ENCODE results near the gene PUSL1.

The PUSL1 gene

GRCh38 chr1:1267488-1268283 lies 40.7 kb upstream of the PUSL1 start:
- Histone ChIP-seq H3K27me3 (ENCODE audit: control insufficient read depth in 5 of 5, insufficient read depth in 4 of 5, low read length in 5 of 5) (no peaks in the 10 kb centered on the region), H3K9ac (ENCODE audit: low read length in 5 of 5) (no peak overlapping the region), H3K9me3 (ENCODE audit: control insufficient read depth in 5 of 5, low read length in 5 of 5) (no peaks in the 10 kb centered on the region), H3K27ac (ENCODE audit: low read depth, low read length) (no peak overlapping the region), H3K4me1 (ENCODE audit: control insufficient read depth in 5 of 5, insufficient read depth in 5 of 5, low read length in 5 of 5) (peaks cover 12 to 56% (median 43%) of the 10 kb centered on the region in 5 donors), H3K4me3 (ENCODE audit: low read depth in 1 of 5, low read length in 5 of 5) (no peak overlapping the region), H3K36me3 (ENCODE audit: control insufficient read depth in 5 of 5, insufficient read depth in 5 of 5, low read length in 5 of 5) (peaks cover 0 to 47% (median 34%) of the 10 kb centered on the region in 5 donors)

- Histone ChIP-seq H3K9me3 (ENCODE audit: control insufficient read depth in 5 of 5, low read length in 5 of 5) (no peaks in the 10 kb centered on the region), H3K4me3 (ENCODE audit: low read depth in 1 of 5, low read length in 5 of 5) (no peak overlapping the region), H3K36me3 (ENCODE audit: control insufficient read depth in 5 of 5, insufficient read depth in 5 of 5, low read length in 5 of 5) (peaks cover 0 to 41% (median 28%) of the 10 kb centered on the region in 5 donors), H3K27me3 (ENCODE audit: control insufficient read depth in 5 of 5, insufficient read depth in 4 of 5, low read length in 5 of 5) (no peaks in the 10 kb centered on the region), H3K9ac (ENCODE audit: low read length in 5 of 5) (no peak overlapping the region), H3K4me1 (ENCODE audit: control insufficient read depth in 5 of 5, insufficient read depth in 5 of 5, low read length in 5 of 5) (peaks cover 13 to 54% (median 43%) of the 10 kb centered on the region in 5 donors), H3K27ac (ENCODE audit: low read depth, low read length) (no peak overlapping the region)
These were observed 40.1 kb upstream of the PUSL1 start for GRCh38 chr1:1268284-1268682.

GRCh38 chr1:1270813-1271212 lies 37.6 kb upstream of the PUSL1 start:
- no peaks in the 10 kb centered on the region for H3K9me3 ChIP-seq (ENCODE audit: control insufficient read depth in 5 of 5, low read length in 5 of 5)
- peak overlapping the region; percentile 23 for H3K27ac ChIP-seq (ENCODE audit: low read depth, low read length)
- H3K27me3 ChIP-seq (ENCODE audit: control insufficient read depth in 5 of 5, insufficient read depth in 4 of 5, low read length in 5 of 5) = no peaks in the 10 kb centered on the region
- H3K4me3 ChIP-seq (ENCODE audit: low read depth in 1 of 5, low read length in 5 of 5) = peak overlapping the region in 3 of 5 donors; percentile 1 to 35 (median 6)
- peaks cover 0 to 23% (median 17%) of the 10 kb centered on the region in 5 donors for H3K36me3 ChIP-seq (ENCODE audit: control insufficient read depth in 5 of 5, insufficient read depth in 5 of 5, low read length in 5 of 5)
- peaks cover 15 to 46% (median 44%) of the 10 kb centered on the region in 5 donors for H3K4me1 ChIP-seq (ENCODE audit: control insufficient read depth in 5 of 5, insufficient read depth in 5 of 5, low read length in 5 of 5)
- peak overlapping the region; percentile 48 to 74 (median 56) for H3K9ac ChIP-seq (ENCODE audit: low read length in 5 of 5)

GRCh38 chr1:1272341-1273208 lies 35.8 kb upstream of the PUSL1 start:
- Histone ChIP-seq H3K9me3 (ENCODE audit: control insufficient read depth in 5 of 5, low read length in 5 of 5) (no peaks in the 10 kb centered on the region), H3K36me3 (ENCODE audit: control insufficient read depth in 5 of 5, insufficient read depth in 5 of 5, low read length in 5 of 5) (peaks cover 0 to 14% (median 9%) of the 10 kb centered on the region in 5 donors), H3K9ac (ENCODE audit: low read length in 5 of 5) (peak overlapping the region; percentile 50 to 97 (median 95)), H3K4me1 (ENCODE audit: control insufficient read depth in 5 of 5, insufficient read depth in 5 of 5, low read length in 5 of 5) (peaks cover 15 to 46% (median 44%) of the 10 kb centered on the region in 5 donors), H3K27ac (ENCODE audit: low read depth, low read length) (peak overlapping the region; percentile 60), H3K4me3 (ENCODE audit: low read depth in 1 of 5, low read length in 5 of 5) (peak overlapping the region; percentile 66 to 90 (median 84)), H3K27me3 (ENCODE audit: control insufficient read depth in 5 of 5, insufficient read depth in 4 of 5, low read length in 5 of 5) (no peaks in the 10 kb centered on the region)

- Histone ChIP-seq H3K36me3 (ENCODE audit: control insufficient read depth in 5 of 5, insufficient read depth in 5 of 5, low read length in 5 of 5) (peaks cover 0 to 8% (median 4%) of the 10 kb centered on the region in 5 donors), H3K27ac (ENCODE audit: low read depth, low read length) (peak overlapping the region; percentile 60), H3K4me1 (ENCODE audit: control insufficient read depth in 5 of 5, insufficient read depth in 5 of 5, low read length in 5 of 5) (peaks cover 15 to 46% (median 44%) of the 10 kb centered on the region in 5 donors), H3K9me3 (ENCODE audit: control insufficient read depth in 5 of 5, low read length in 5 of 5) (no peaks in the 10 kb centered on the region), H3K27me3 (ENCODE audit: control insufficient read depth in 5 of 5, insufficient read depth in 4 of 5, low read length in 5 of 5) (no peaks in the 10 kb centered on the region), H3K9ac (ENCODE audit: low read length in 5 of 5) (peak overlapping the region; percentile 50 to 97 (median 95)), H3K4me3 (ENCODE audit: low read depth in 1 of 5, low read length in 5 of 5) (peak overlapping the region; percentile 66 to 90 (median 84))
These were observed 35.2 kb upstream of the PUSL1 start for GRCh38 chr1:1273209-1273511.

- Histone ChIP-seq H3K27ac (ENCODE audit: low read depth, low read length) (peak within 1 kb of the TSS; percentile 60), H3K9me3 (ENCODE audit: control insufficient read depth in 5 of 5, low read length in 5 of 5) (no peaks in the 10 kb centered on the region), H3K36me3 (ENCODE audit: control insufficient read depth in 5 of 5, insufficient read depth in 5 of 5, low read length in 5 of 5) (peaks cover 0 to 5% (median 0%) of the 10 kb centered on the region in 5 donors), H3K4me3 (ENCODE audit: low read depth in 1 of 5, low read length in 5 of 5) (peak within 1 kb of the TSS; percentile 66 to 90 (median 84)), H3K4me1 (ENCODE audit: control insufficient read depth in 5 of 5, insufficient read depth in 5 of 5, low read length in 5 of 5) (peaks cover 15 to 46% (median 44%) of the 10 kb centered on the region in 5 donors), H3K27me3 (ENCODE audit: control insufficient read depth in 5 of 5, insufficient read depth in 4 of 5, low read length in 5 of 5) (no peaks in the 10 kb centered on the region), H3K9ac (ENCODE audit: low read length in 5 of 5) (peak within 1 kb of the TSS; percentile 50 to 97 (median 95))
These were observed 34.7 kb upstream of the PUSL1 start, which contains the start of gene UBE2J2 for GRCh38 chr1:1273512-1274298. TSS of gene UBE2J2 (minus strand) at chr1:1273854. CDS start at chr1:1267992, 5,862 bp downstream.

- H3K9me3 ChIP-seq (ENCODE audit: control insufficient read depth in 5 of 5, low read length in 5 of 5) = no peaks in the 10 kb centered on the region
- peak overlapping the region in 4 of 5 donors; percentile 72 to 84 (median 82) for H3K9ac ChIP-seq (ENCODE audit: low read length in 5 of 5)
- H3K4me1 ChIP-seq (ENCODE audit: control insufficient read depth in 5 of 5, insufficient read depth in 5 of 5, low read length in 5 of 5) = peaks cover 15 to 46% (median 44%) of the 10 kb centered on the region in 5 donors
- no peak overlapping the region for H3K27ac ChIP-seq (ENCODE audit: low read depth, low read length)
- H3K27me3 ChIP-seq (ENCODE audit: control insufficient read depth in 5 of 5, insufficient read depth in 4 of 5, low read length in 5 of 5) = no peaks in the 10 kb centered on the region
- H3K4me3 ChIP-seq (ENCODE audit: low read depth in 1 of 5, low read length in 5 of 5) = peak overlapping the region in 4 of 5 donors; percentile 68 to 90 (median 82)
- H3K36me3 ChIP-seq (ENCODE audit: control insufficient read depth in 5 of 5, insufficient read depth in 5 of 5, low read length in 5 of 5) = peaks cover 0 to 5% (median 0%) of the 10 kb centered on the region in 5 donors
These were observed 34.0 kb upstream of the PUSL1 start for GRCh38 chr1:1274299-1274930.

GRCh38 chr1:1274931-1275431 lies 33.4 kb upstream of the PUSL1 start:
- H3K4me1 ChIP-seq (ENCODE audit: control insufficient read depth in 5 of 5, insufficient read depth in 5 of 5, low read length in 5 of 5) = peaks cover 15 to 42% (median 40%) of the 10 kb centered on the region in 5 donors
- no peaks in the 10 kb centered on the region for H3K9me3 ChIP-seq (ENCODE audit: control insufficient read depth in 5 of 5, low read length in 5 of 5)
- peak overlapping the region in 3 of 5 donors; percentile 79 to 90 (median 85) for H3K4me3 ChIP-seq (ENCODE audit: low read depth in 1 of 5, low read length in 5 of 5)
- peaks cover 0 to 5% (median 0%) of the 10 kb centered on the region in 5 donors for H3K36me3 ChIP-seq (ENCODE audit: control insufficient read depth in 5 of 5, insufficient read depth in 5 of 5, low read length in 5 of 5)
- H3K27ac ChIP-seq (ENCODE audit: low read depth, low read length) = no peak overlapping the region
- no peaks in the 10 kb centered on the region for H3K27me3 ChIP-seq (ENCODE audit: control insufficient read depth in 5 of 5, insufficient read depth in 4 of 5, low read length in 5 of 5)
- peak overlapping the region in 3 of 5 donors; percentile 72 to 84 (median 83) for H3K9ac ChIP-seq (ENCODE audit: low read length in 5 of 5)

- no peak overlapping the region for H3K9ac ChIP-seq (ENCODE audit: low read length in 5 of 5)
- H3K4me3 ChIP-seq (ENCODE audit: low read depth in 1 of 5, low read length in 5 of 5) = no peak overlapping the region
- H3K4me1 ChIP-seq (ENCODE audit: control insufficient read depth in 5 of 5, insufficient read depth in 5 of 5, low read length in 5 of 5) = peaks cover 13 to 33% (median 31%) of the 10 kb centered on the region in 5 donors
- peaks cover 0 to 5% (median 0%) of the 10 kb centered on the region in 5 donors for H3K36me3 ChIP-seq (ENCODE audit: control insufficient read depth in 5 of 5, insufficient read depth in 5 of 5, low read length in 5 of 5)
- H3K27me3 ChIP-seq (ENCODE audit: control insufficient read depth in 5 of 5, insufficient read depth in 4 of 5, low read length in 5 of 5) = no peaks in the 10 kb centered on the region
- no peaks in the 10 kb centered on the region for H3K9me3 ChIP-seq (ENCODE audit: control insufficient read depth in 5 of 5, low read length in 5 of 5)
- H3K27ac ChIP-seq (ENCODE audit: low read depth, low read length) = no peak overlapping the region
These were observed 32.6 kb upstream of the PUSL1 start for GRCh38 chr1:1275836-1276235.

Measured in subcutaneous abdominal adipose tissue (tissue), 5 donors.